WTC11 (cell line): ENCODE data around the gene SMOC1. TPM values are rescaled to one million over a fixed set of nuclear protein-coding genes. Genes with fewer than 3 reads are reported as not detected.

Source experiments
- ATAC-seq: fragments of 200-7000 bp; cut with Tn5 transposase; 2 replicates; pipeline ENCODE4 v1.10.0; 2021; ENCODE audit warnings: mild to moderate bottlenecking, moderate library complexity
- CTCF ChIA-PET: fragments of 300-600 bp; sonication (Branson Sonifier 250); formaldehyde crosslinking; loops from one replicate; lab custom pipeline; 2021; ENCODE audit warnings: antibody characterized with exemption; lab: Charles Lee
- POLR2A ChIA-PET: fragments of 350-600 bp; sonication (Branson Sonifier 250); formaldehyde crosslinking; loops from one replicate; lab custom pipeline; 2021; ENCODE audit warnings: antibody characterized with exemption; lab: Charles Lee
- DNase-seq: peaks from one replicate; pipeline ENCODE4 v3.0.0; 2021; ENCODE audit warnings: low spot score
- H3K27ac Mint-ChIP-seq: 2 replicates; pipeline ENCODE4 v1.8.0; 2021; ENCODE audit warnings: mixed read lengths
- H3K27me3 Mint-ChIP-seq: 2 replicates; pipeline ENCODE4 v1.8.0; 2021; ENCODE audit warnings: low read depth, mild to moderate bottlenecking, moderate library complexity, mixed read lengths
- H3K36me3 Mint-ChIP-seq: 2 replicates; pipeline ENCODE4 v1.8.0; 2021; ENCODE audit warnings: mixed read lengths
- H3K4me1 Mint-ChIP-seq: 2 replicates; pipeline ENCODE4 v1.8.0; 2022; ENCODE audit warnings: mixed read lengths
- H3K4me3 Mint-ChIP-seq: 2 replicates; pipeline ENCODE4 v1.8.0; 2021; ENCODE audit warnings: mild to moderate bottlenecking, moderate library complexity, mixed read lengths
- H3K9me3 Mint-ChIP-seq: 2 replicates; pipeline ENCODE4 v1.8.0; 2021; ENCODE audit warnings: mixed read lengths
- CBFB ChIP-seq: sonication (generic); formaldehyde crosslinking; IDR thresholded peaks from 2 replicates; pipeline ENCODE4 v1.8.1; 2022; ENCODE audit warnings: mild to moderate bottlenecking, low read depth, missing genetic modification reagents
- EMX1 ChIP-seq: fragments of 250-450 bp; sonication (Bioruptor Pico); IDR thresholded peaks from 2 replicates; pipeline ENCODE4 v1.8.0; 2021; ENCODE audit warnings: mild to moderate bottlenecking
- FOXK1 ChIP-seq: sonication (generic); formaldehyde crosslinking; IDR thresholded peaks from 2 replicates; pipeline ENCODE4 v1.8.0; 2022; ENCODE audit warnings: mild to moderate bottlenecking, moderate library complexity, missing genetic modification reagents
- IRF2 ChIP-seq: sonication (generic); formaldehyde crosslinking; IDR thresholded peaks from 2 replicates; pipeline ENCODE4 v1.8.0; 2022; ENCODE audit warnings: low read depth, missing genetic modification reagents, borderline replicate concordance
- KAT7 ChIP-seq: sonication (generic); formaldehyde crosslinking; IDR thresholded peaks from 2 replicates; pipeline ENCODE4 v1.8.1; 2023; ENCODE audit warnings: missing genetic modification reagents, mild to moderate bottlenecking, borderline replicate concordance
- TEAD1 ChIP-seq: sonication (generic); formaldehyde crosslinking; IDR thresholded peaks from 2 replicates; pipeline ENCODE4 v1.8.0; 2022; ENCODE audit warnings: mild to moderate bottlenecking, missing genetic modification reagents
- TP53 ChIP-seq: sonication (generic); formaldehyde crosslinking; IDR thresholded peaks from 2 replicates; pipeline ENCODE4 v1.8.1; 2023; ENCODE audit warnings: mild to moderate bottlenecking, missing genetic modification reagents
- ZNF121 ChIP-seq: sonication (generic); formaldehyde crosslinking; IDR thresholded peaks from 2 replicates; pipeline ENCODE4 v1.8.0; 2023; ENCODE audit warnings: missing genetic modification reagents
- ZNF219 ChIP-seq: sonication (generic); formaldehyde crosslinking; IDR thresholded peaks from 2 replicates; pipeline ENCODE4 v1.8.0; 2023; ENCODE audit warnings: missing genetic modification reagents, mild to moderate bottlenecking, borderline replicate concordance
- ZNF263 ChIP-seq: sonication (generic); formaldehyde crosslinking; IDR thresholded peaks from 2 replicates; pipeline ENCODE4 v1.8.1; 2022; ENCODE audit warnings: low read depth, mild to moderate bottlenecking, moderate library complexity, missing genetic modification reagents
- ZNF317 ChIP-seq: sonication (generic); formaldehyde crosslinking; IDR thresholded peaks from 2 replicates; pipeline ENCODE4 v1.8.1; 2023; ENCODE audit warnings: low read depth, mild to moderate bottlenecking, moderate library complexity, missing genetic modification reagents, borderline replicate concordance
- ZNF416 ChIP-seq: fragments of 250-450 bp; sonication (Bioruptor Pico); IDR thresholded peaks from 2 replicates; pipeline ENCODE4 v1.9.0; 2021; ENCODE audit warnings: mild to moderate bottlenecking, inconsistent platforms
- total RNA-seq: library from RNA; stranded (reverse); gene quantifications from 3 replicates; pipeline ENCODE4 v1.2.3, GENCODE V29; 2021
- TF ChIP-seq, protein P1 (sequence below): sonication (generic); formaldehyde crosslinking; IDR thresholded peaks from 2 replicates; pipeline ENCODE4 v1.8.0; 2023; ENCODE audit warnings: mild to moderate bottlenecking, missing genetic modification reagents
- TF ChIP-seq, protein P2 (sequence below): sonication (generic); formaldehyde crosslinking; IDR thresholded peaks from 2 replicates; pipeline ENCODE4 v1.8.1; 2022; ENCODE audit warnings: missing genetic modification reagents, borderline replicate concordance
- TF ChIP-seq, protein P3 (sequence below): sonication (generic); formaldehyde crosslinking; IDR thresholded peaks from 2 replicates; pipeline ENCODE4 v1.8.1; 2023; ENCODE audit warnings: mild to moderate bottlenecking, missing genetic modification reagents
- TF ChIP-seq, protein P4 (sequence below): fragments of 250-450 bp; sonication (Bioruptor Pico); IDR thresholded peaks from 2 replicates; pipeline ENCODE4 v1.9.0; 2021; ENCODE audit warnings: mild to moderate bottlenecking

The SMOC1 gene
- total RNA-seq, 1 experiment from 2014 or later, result 1.1 TPM

DNA sequence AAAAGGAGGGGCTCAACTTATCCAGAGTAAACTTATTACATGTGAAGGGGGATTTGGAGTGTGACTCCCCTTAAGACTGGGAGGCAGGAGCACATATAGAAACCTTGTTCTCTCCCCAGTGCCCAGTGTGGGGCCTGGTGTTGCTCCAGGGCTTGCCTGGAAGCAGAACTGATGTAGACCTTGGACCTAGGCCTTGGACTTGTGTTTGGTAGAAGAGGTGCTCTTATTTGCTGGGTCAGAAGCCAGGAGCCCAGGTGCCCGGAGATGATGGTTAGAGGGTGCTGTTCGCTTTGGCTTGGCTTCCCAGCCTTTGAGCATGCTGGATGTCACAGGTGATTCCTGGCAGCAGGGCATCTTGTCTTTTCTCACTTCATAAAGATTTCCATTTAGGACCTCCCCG is 110.4 kb downstream of the SMOC1 start:
- no peak for ATAC-seq

DNA sequence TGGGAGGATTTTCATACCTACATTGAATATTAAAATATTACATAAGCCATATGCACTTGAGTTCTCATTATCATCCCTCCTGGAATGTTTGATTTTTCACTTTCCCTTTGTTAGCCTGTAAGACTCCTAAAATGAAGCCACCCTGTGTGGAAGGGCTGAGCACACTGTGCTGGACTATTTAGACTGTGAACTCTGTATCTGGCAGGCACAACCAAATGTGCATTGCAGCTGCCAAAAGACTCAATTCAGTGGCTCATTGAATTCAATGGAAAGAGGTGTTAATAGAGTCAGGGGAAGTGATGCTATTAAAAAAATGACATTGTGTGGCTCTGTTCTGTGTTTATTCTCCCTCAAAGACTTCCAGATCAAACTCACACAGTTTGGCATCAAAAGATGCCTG is 111.1 kb downstream of the SMOC1 start:
- ChIA-PET POLR2A (no interaction called here), CTCF (no interaction called here)
- Mint-ChIP-seq H3K27me3 (no peaks in the 10 kb centered on the region), H3K9me3 (peaks cover 14% of the 10 kb centered on the region), H3K4me1 (peaks cover 29% of the 10 kb centered on the region), H3K4me3 (no peak overlapping the region), H3K36me3 (no peaks in the 10 kb centered on the region), H3K27ac (no peak overlapping the region)
- TF ChIP-seq KAT7 (CRISPR knock-in tag) (no peak), ZNF121 (no peak), ZNF263 (CRISPR knock-in tag) (no peak), TP53 (CRISPR knock-in tag) (no peak), FOXK1 (CRISPR knock-in tag) (no peak), TEAD1 (CRISPR knock-in tag) (no peak), EMX1 (CRISPR knock-in tag) (no peak), ZNF416 (CRISPR knock-in tag) (no peak), CBFB (CRISPR knock-in tag) (no peak)
- TF ChIP-seq, protein P1, sequence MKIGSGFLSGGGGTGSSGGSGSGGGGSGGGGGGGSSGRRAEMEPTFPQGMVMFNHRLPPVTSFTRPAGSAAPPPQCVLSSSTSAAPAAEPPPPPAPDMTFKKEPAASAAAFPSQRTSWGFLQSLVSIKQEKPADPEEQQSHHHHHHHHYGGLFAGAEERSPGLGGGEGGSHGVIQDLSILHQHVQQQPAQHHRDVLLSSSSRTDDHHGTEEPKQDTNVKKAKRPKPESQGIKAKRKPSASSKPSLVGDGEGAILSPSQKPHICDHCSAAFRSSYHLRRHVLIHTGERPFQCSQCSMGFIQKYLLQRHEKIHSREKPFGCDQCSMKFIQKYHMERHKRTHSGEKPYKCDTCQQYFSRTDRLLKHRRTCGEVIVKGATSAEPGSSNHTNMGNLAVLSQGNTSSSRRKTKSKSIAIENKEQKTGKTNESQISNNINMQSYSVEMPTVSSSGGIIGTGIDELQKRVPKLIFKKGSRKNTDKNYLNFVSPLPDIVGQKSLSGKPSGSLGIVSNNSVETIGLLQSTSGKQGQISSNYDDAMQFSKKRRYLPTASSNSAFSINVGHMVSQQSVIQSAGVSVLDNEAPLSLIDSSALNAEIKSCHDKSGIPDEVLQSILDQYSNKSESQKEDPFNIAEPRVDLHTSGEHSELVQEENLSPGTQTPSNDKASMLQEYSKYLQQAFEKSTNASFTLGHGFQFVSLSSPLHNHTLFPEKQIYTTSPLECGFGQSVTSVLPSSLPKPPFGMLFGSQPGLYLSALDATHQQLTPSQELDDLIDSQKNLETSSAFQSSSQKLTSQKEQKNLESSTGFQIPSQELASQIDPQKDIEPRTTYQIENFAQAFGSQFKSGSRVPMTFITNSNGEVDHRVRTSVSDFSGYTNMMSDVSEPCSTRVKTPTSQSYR, result no peak
- TF ChIP-seq, protein P2, sequence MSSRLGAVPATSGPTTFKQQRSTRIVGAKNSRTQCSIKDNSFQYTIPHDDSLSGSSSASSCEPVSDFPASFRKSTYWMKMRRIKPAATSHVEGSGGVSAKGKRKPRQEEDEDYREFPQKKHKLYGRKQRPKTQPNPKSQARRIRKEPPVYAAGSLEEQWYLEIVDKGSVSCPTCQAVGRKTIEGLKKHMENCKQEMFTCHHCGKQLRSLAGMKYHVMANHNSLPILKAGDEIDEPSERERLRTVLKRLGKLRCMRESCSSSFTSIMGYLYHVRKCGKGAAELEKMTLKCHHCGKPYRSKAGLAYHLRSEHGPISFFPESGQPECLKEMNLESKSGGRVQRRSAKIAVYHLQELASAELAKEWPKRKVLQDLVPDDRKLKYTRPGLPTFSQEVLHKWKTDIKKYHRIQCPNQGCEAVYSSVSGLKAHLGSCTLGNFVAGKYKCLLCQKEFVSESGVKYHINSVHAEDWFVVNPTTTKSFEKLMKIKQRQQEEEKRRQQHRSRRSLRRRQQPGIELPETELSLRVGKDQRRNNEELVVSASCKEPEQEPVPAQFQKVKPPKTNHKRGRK, result no peak
- TF ChIP-seq, protein P3, sequence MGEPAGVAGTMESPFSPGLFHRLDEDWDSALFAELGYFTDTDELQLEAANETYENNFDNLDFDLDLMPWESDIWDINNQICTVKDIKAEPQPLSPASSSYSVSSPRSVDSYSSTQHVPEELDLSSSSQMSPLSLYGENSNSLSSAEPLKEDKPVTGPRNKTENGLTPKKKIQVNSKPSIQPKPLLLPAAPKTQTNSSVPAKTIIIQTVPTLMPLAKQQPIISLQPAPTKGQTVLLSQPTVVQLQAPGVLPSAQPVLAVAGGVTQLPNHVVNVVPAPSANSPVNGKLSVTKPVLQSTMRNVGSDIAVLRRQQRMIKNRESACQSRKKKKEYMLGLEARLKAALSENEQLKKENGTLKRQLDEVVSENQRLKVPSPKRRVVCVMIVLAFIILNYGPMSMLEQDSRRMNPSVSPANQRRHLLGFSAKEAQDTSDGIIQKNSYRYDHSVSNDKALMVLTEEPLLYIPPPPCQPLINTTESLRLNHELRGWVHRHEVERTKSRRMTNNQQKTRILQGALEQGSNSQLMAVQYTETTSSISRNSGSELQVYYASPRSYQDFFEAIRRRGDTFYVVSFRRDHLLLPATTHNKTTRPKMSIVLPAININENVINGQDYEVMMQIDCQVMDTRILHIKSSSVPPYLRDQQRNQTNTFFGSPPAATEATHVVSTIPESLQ (CRISPR knock-in tag), result no peak
- DNase-seq (no peak), ATAC-seq (no peak)

More for the DNA sequence above, 110.4 kb downstream of the SMOC1 start:
- Mint-ChIP-seq H3K4me3 (no peak overlapping the region), H3K27ac (no peak overlapping the region), H3K9me3 (peaks cover 10% of the 10 kb centered on the region), H3K27me3 (no peaks in the 10 kb centered on the region), H3K4me1 (peaks cover 22% of the 10 kb centered on the region), H3K36me3 (no peaks in the 10 kb centered on the region)
- DNase-seq, result no peak
- TF ChIP-seq ZNF317 (CRISPR knock-in tag), result no peak
- no peak for TF ChIP-seq KAT7 (CRISPR knock-in tag)
- TF ChIP-seq ZNF121, result no peak
- TF ChIP-seq IRF2 (CRISPR knock-in tag), result no peak
- ChIA-PET POLR2A (no interaction called here), CTCF (no interaction called here)

DNA sequence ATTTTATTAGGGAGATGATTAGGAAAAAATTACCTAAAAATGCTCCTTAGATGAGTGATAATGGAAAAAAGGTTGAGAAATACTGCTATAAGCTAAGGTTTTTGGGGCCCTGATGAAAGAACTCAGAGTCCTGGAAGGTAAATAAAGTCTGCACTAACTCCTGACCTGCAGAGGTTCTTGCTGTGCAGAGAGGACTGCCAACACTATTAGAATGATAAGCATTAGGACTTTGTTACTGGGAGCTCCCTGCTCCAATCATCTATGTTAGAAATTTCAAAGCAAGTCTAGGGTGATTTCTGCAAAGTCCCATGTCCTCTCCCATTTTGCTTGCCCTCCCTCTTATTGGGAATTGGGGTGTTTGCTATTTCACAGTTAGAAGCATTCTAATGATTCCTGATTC is 112.2 kb downstream of the SMOC1 start:
- H3K4me1 Mint-ChIP-seq, result peaks cover 29% of the 10 kb centered on the region
- TF ChIP-seq ZNF219 (CRISPR knock-in tag), result no peak
- TF ChIP-seq, protein P4, sequence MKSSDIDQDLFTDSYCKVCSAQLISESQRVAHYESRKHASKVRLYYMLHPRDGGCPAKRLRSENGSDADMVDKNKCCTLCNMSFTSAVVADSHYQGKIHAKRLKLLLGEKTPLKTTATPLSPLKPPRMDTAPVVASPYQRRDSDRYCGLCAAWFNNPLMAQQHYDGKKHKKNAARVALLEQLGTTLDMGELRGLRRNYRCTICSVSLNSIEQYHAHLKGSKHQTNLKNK, result no peak
- ATAC-seq (no peak), DNase-seq (no peak)
- no peaks in the 10 kb centered on the region for H3K27me3 Mint-ChIP-seq
- no peak overlapping the region for H3K27ac Mint-ChIP-seq
- H3K4me3 Mint-ChIP-seq, result no peak overlapping the region
- POLR2A ChIA-PET, result interaction anchor here (0.6 kb wide), 1 partner anchor 35 kb away, joined by 4 read pairs; no protein-coding TSS in a partner anchor
- H3K36me3 Mint-ChIP-seq, result no peaks in the 10 kb centered on the region
- peaks cover 7% of the 10 kb centered on the region for H3K9me3 Mint-ChIP-seq
- CTCF ChIA-PET, result no interaction called here
